ENCODE data around the gene TNFSF11. TPM values are rescaled to one million over a fixed set of nuclear protein-coding genes. Genes with fewer than 3 reads are reported as not detected.

The TNFSF11 gene
- total RNA-seq, 1 experiment from 2014 or later: 3.5 TPM

DNA sequence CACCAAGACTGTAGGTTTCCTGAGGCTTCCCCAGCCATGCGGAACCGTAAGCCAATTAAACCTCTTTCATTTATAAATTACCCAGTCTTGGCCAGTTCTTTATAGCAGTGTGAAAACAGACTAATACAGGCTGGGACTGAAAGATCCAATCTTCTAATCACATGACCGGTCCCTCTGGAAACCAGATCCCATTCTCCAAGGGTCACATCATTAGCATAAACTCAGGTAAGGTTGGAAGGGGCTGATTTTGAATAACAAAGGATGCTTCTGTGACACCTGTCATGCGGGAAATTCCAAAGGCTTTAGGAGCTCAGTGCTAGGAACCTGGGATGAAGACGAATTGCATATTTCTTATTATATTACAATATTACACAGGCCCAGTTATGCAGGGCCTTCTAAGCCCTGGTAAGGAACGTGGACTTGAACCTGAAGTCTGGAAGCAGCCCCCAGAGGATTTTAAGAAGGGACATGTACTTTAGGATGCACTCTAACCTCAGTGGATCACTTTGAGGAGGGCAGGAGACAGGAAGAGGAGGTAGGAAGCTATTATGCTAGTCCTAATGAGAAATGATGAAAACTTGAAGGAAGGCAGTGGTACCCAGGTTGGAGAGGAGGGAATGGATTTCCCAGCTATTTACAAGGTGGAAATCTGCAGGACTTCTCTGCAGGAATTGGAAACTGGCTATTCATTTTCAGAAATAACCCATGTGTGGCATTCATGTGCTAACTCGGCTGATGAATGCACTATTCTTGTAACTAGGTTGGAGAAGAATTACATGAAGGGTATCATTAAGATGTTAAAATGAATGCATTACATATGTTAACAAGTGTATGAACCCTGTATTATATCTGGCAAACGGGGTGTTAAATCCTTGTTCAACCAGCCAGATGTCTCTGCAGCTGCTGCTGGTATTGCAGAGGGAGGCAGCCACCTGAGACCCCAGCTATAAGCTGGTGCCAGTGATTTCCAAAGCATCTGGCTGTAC lies 19.3 kb downstream of the TNFSF11 start:
- no peak overlapping the region for H4K8ac ChIP-seq (replicated peaks; ENCODE audit: insufficient read length, low read depth, low read length)
- peaks cover 14% of the 10 kb centered on the region for H3K4me1 ChIP-seq (ENCODE audit: insufficient read depth, low read length)
- H3K27ac Mint-ChIP-seq: peak overlapping the region; percentile 49 to 97 (median 96); a peak in 6 of 7 replicates

More for the DNA sequence above, 19.3 kb downstream of the TNFSF11 start:
- Histone ChIP-seq H3K56ac (ENCODE audit: insufficient read length, low read depth, low read length) (no peak overlapping the region), H3K79me2 (ENCODE audit: insufficient read depth, low read length) (no peaks in the 10 kb centered on the region; the same call in 1 of the 2 replicates), H3K4me2 (ENCODE audit: insufficient read depth, insufficient read length, low read length) (peak overlapping the region; percentile 49), H3K4ac (ENCODE audit: low read depth, low read length) (no peak overlapping the region), H3K23ac (ENCODE audit: insufficient read length, low read depth, low read length) (no peak overlapping the region), H3K27me3 (ENCODE audit: insufficient read depth, low read length) (no peaks in the 10 kb centered on the region), H3K27ac (ENCODE audit: insufficient read length, low read depth, low read length) (peak overlapping the region; percentile 26), H2AK5ac (ENCODE audit: insufficient read length, low read length) (no peak overlapping the region), H3K23me2 (ENCODE audit: insufficient read length, low read depth, low read length, poor library complexity, severe bottlenecking) (no peaks in the 10 kb centered on the region), H4K20me1 (ENCODE audit: control insufficient read depth, insufficient read depth, insufficient read length) (no peaks in the 10 kb centered on the region), H2AFZ (ENCODE audit: low read length) (no peak overlapping the region), H2BK15ac (ENCODE audit: low read depth, low read length) (no peak overlapping the region), H3K14ac (ENCODE audit: insufficient read depth, low read length) (no peak overlapping the region), H3K18ac (ENCODE audit: insufficient read length, low read depth, low read length) (no peak overlapping the region), H3K9ac (ENCODE audit: extremely low read depth, insufficient read length, low read length) (no peak overlapping the region), H2BK20ac (ENCODE audit: low read depth, low read length, poor library complexity, severe bottlenecking) (no peak overlapping the region), H2BK5ac (ENCODE audit: insufficient read length, low read length) (no peak overlapping the region), H2BK12ac (ENCODE audit: insufficient read length, low read depth, low read length) (no peak overlapping the region), H3T11ph (ENCODE audit: low read length) (no peak overlapping the region), H2BK120ac (ENCODE audit: low read depth, low read length, poor library complexity, severe bottlenecking) (no peak overlapping the region), H3K79me1 (ENCODE audit: insufficient read depth, low read depth, low read length, poor library complexity, severe bottlenecking) (no peaks in the 10 kb centered on the region), H4K5ac (ENCODE audit: insufficient read length, low read depth, low read length) (no peak overlapping the region), H4K91ac (ENCODE audit: insufficient read length, low read depth, low read length) (no peak overlapping the region), H3K9me3 (ENCODE audit: control insufficient read depth, low read depth, low read length) (no peaks in the 10 kb centered on the region)
- Mint-ChIP-seq H3K27me3 (ENCODE audit: low read depth) (peaks cover 2% of the 10 kb centered on the region), H3K36me3 (ENCODE audit: insufficient read depth in 1 of 3, low read depth in 3 of 3) (peaks cover 14 to 22% (median 18%) of the 10 kb centered on the region in 3 experiments; a peak in 6 of 7 replicates), H3K9me3 (peaks cover 0 to 2% of the 10 kb centered on the region in 2 experiments; a peak in 2 of 5 replicates), H3K4me1 (peaks cover 57 to 61% of the 10 kb centered on the region in 2 experiments), H3K4me3 (peak overlapping the region in 1 of 2 experiments; percentile 64; a peak in 2 of 5 replicates)
- TF ChIP-seq, protein P1, sequence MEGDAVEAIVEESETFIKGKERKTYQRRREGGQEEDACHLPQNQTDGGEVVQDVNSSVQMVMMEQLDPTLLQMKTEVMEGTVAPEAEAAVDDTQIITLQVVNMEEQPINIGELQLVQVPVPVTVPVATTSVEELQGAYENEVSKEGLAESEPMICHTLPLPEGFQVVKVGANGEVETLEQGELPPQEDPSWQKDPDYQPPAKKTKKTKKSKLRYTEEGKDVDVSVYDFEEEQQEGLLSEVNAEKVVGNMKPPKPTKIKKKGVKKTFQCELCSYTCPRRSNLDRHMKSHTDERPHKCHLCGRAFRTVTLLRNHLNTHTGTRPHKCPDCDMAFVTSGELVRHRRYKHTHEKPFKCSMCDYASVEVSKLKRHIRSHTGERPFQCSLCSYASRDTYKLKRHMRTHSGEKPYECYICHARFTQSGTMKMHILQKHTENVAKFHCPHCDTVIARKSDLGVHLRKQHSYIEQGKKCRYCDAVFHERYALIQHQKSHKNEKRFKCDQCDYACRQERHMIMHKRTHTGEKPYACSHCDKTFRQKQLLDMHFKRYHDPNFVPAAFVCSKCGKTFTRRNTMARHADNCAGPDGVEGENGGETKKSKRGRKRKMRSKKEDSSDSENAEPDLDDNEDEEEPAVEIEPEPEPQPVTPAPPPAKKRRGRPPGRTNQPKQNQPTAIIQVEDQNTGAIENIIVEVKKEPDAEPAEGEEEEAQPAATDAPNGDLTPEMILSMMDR (conservative IDR thresholded peaks at IDR 0.05): no peak
- no peak for DNase-seq
- WGBS (ENCODE audit: extremely low coverage, insufficient read length, low lambda C conversion rate): no CpG with 5 or more reads among the region's 8 CpGs
